HEK293 (cell line): ENCODE results near the gene EVC2.

Experiments used
- CTCF ChIP-seq: fragments of 450-650 bp; formaldehyde crosslinking; IDR thresholded peaks from 2 replicates; pipeline ENCODE4 v1.5.1; 2016; ENCODE audit warnings: missing biosample characterization, missing genetic modification characterization
- ZNF221 ChIP-seq: fragments of 450-650 bp; formaldehyde crosslinking; IDR thresholded peaks from 2 replicates; pipeline ENCODE4 v1.5.1; 2017; ENCODE audit warnings: missing biosample characterization, missing genetic modification characterization, borderline replicate concordance
- ZNF24 ChIP-seq: fragments of 450-650 bp; formaldehyde crosslinking; IDR thresholded peaks from 2 replicates; pipeline ENCODE4 v1.5.1; 2016; ENCODE audit warnings: missing biosample characterization, missing genetic modification characterization
- ZNF274 ChIP-seq, 2 experiments: fragments of 200-500 bp in 1 of 2; fragments of 450-650 bp in 1 of 2; sonication (Bioruptor generic) in 1 of 2; formaldehyde crosslinking in 1 of 2; IDR thresholded peaks; 2 replicates each; pipeline versions ENCODE4 v1.5.1 to v1.6.1; 2014 to 2016; ENCODE audit warnings: borderline replicate concordance in 1 of 2, inconsistent platforms in 1 of 2, low read length in 1 of 2, missing biosample characterization in 1 of 2, missing genetic modification characterization in 1 of 2
- ZNF433 ChIP-seq: fragments of 450-650 bp; formaldehyde crosslinking; IDR thresholded peaks from 2 replicates; pipeline ENCODE4 v1.5.1; 2016; ENCODE audit warnings: missing biosample characterization, missing genetic modification characterization, low read depth
- ZNF530 ChIP-seq: fragments of 450-650 bp; formaldehyde crosslinking; IDR thresholded peaks from 2 replicates; pipeline ENCODE4 v1.5.1; 2016; ENCODE audit warnings: low read depth, missing biosample characterization, missing genetic modification characterization
- ZNF548 ChIP-seq: fragments of 450-650 bp; formaldehyde crosslinking; IDR thresholded peaks from 2 replicates; pipeline ENCODE4 v1.5.1; 2016; ENCODE audit warnings: missing biosample characterization, missing genetic modification characterization

GRCh38 chr4:5717449-5718158 lies 9.2 kb upstream of the EVC2 start:
- TF ChIP-seq CTCF (no peak), ZNF274 (IDR thresholded peaks at IDR 0.05; ENCODE audit: low read length) (no peak), ZNF274 (tag by site-specific recombination; IDR thresholded peaks at IDR 0.05; ENCODE audit: borderline replicate concordance) (no peak), ZNF24 (tag by site-specific recombination) (no peak), ZNF530 (tag by site-specific recombination) (no peak), ZNF548 (tag by site-specific recombination) (no peak), ZNF221 (tag by site-specific recombination) (no peak), ZNF433 (tag by site-specific recombination) (no peak)
